IMR-90 (cell line): ENCODE data around the gene GPC6.

Source experiments
- CEBPB ChIP-seq: IDR thresholded peaks from 2 replicates; pipeline ENCODE4 v1.6.1; 2012; ENCODE audit warnings: low read depth, low read length, improper control_type of control experiment
- CTCF ChIP-seq: conservative IDR thresholded peaks from 2 replicates; pipeline ENCODE4 v1.5.1; 2012; ENCODE audit warnings: mild to moderate bottlenecking, low read depth, low read length, improper control_type of control experiment
- FOS ChIP-seq: fragments of 150-350 bp; IDR thresholded peaks from 2 replicates; pipeline ENCODE4 v1.6.1; 2016; ENCODE audit warnings: low read depth, low read length
- MAFK ChIP-seq: IDR thresholded peaks from 2 replicates; pipeline ENCODE4 v1.6.1; 2012; ENCODE audit warnings: low read depth, low read length, improper control_type of control experiment
- POLR2A ChIP-seq: IDR thresholded peaks from 2 replicates; pipeline ENCODE4 v1.6.1; 2012; ENCODE audit warnings: mild to moderate bottlenecking, low read depth, low read length
- RAD21 ChIP-seq: IDR thresholded peaks from 2 replicates; pipeline ENCODE4 v1.6.1; 2012; ENCODE audit warnings: low read length, improper control_type of control experiment
- RCOR1 ChIP-seq: IDR thresholded peaks from 2 replicates; pipeline ENCODE4 v1.6.1; 2012; ENCODE audit warnings: mild to moderate bottlenecking, low read length, improper control_type of control experiment; ENCODE audit not compliant: insufficient replicate concordance
- RFX5 ChIP-seq: IDR thresholded peaks from 2 replicates; pipeline ENCODE4 v1.8.0; 2012; ENCODE audit warnings: low read depth, mild to moderate bottlenecking, low read length, moderate library complexity

- TF ChIP-seq CTCF: no peak
- TF ChIP-seq MAFK: no peak
- no peak for TF ChIP-seq CEBPB
- TF ChIP-seq POLR2A: no peak
- no peak for TF ChIP-seq FOS
- no peak for TF ChIP-seq RFX5
- TF ChIP-seq RAD21: no peak
- TF ChIP-seq RCOR1: no peak
Observed at GRCh38 chr13:93736909-93737308, 510.3 kb downstream of the GPC6 start.
